H1 (cell line): ENCODE results near the gene TEAD4. TPM values are rescaled to one million over a fixed set of nuclear protein-coding genes. Genes with fewer than 3 reads are reported as not detected.

Experiments used
- CTCF ChIA-PET: fragments of 300-600 bp; sonication (Branson Sonifier 250); formaldehyde crosslinking; loops from one replicate; lab custom pipeline; 2021; ENCODE audit not compliant: partially characterized antibody; lab: Charles Lee
- POLR2A ChIA-PET: fragments of 300-600 bp; sonication (Branson Sonifier 250); formaldehyde crosslinking; loops from one replicate; lab custom pipeline; 2021; ENCODE audit warnings: inconsistent platforms; ENCODE audit not compliant: partially characterized antibody; lab: Charles Lee
- DNase-seq, 2 experiments: peaks; one replicate each; pipeline versions ENCODE4 v3.0.0 to v3.0.0-alpha.2; 2010 to 2022; ENCODE audit warnings: low spot score in 2 of 2, low read depth in 1 of 2, mixed read lengths in 1 of 2
- FAIRE-seq: peaks from 2 replicates; lab custom pipeline; 2011; peaks lifted over from hg19 to GRCh38; lab: Jason Lieb, UNC
- H2AFZ ChIP-seq: 2 replicates; pipeline ENCODE4 v1.8.1; 2012; ENCODE audit warnings: low read length, inconsistent platforms
- H2AK5ac ChIP-seq: 2 replicates; pipeline ENCODE4 v1.6.1; 2013; ENCODE audit warnings: low read depth, low read length
- H2BK120ac ChIP-seq: replicated peaks from 2 replicates; pipeline ENCODE3; 2013; ENCODE audit warnings: low read depth, low read length, inconsistent platforms
- H2BK12ac ChIP-seq: 2 replicates; pipeline ENCODE4 v1.6.1; 2013; ENCODE audit warnings: low read depth, low read length
- H2BK15ac ChIP-seq: 2 replicates; pipeline ENCODE4 v1.6.1; 2013; ENCODE audit warnings: low read length
- H2BK20ac ChIP-seq: 2 replicates; pipeline ENCODE4 v1.6.1; 2013; ENCODE audit warnings: low read length
- H2BK5ac ChIP-seq: 2 replicates; pipeline ENCODE4 v1.6.1; 2013; ENCODE audit warnings: low read depth, low read length
- H3K14ac ChIP-seq: 2 replicates; pipeline ENCODE4 v1.6.1; 2013; ENCODE audit warnings: inconsistent platforms; ENCODE audit not compliant: insufficient read length
- H3K18ac ChIP-seq: 2 replicates; pipeline ENCODE4 v1.6.1; 2013; ENCODE audit warnings: low read length; ENCODE audit errors: extremely low read depth
- H3K23ac ChIP-seq: 2 replicates; pipeline ENCODE4 v1.6.1; 2013; ENCODE audit warnings: inconsistent platforms; ENCODE audit not compliant: insufficient read length
- H3K23me2 ChIP-seq: 2 replicates; pipeline ENCODE4 v1.6.1; 2013; ENCODE audit warnings: low read depth, low read length
- H3K27ac ChIP-seq: 2 replicates; pipeline ENCODE4 v1.6.1; 2011; ENCODE audit warnings: low read depth, low read length, inconsistent platforms
- H3K27me3 ChIP-seq, 4 experiments: replicated peaks in 1 of 4; 1 replicate in 1 of 4; 2 replicates in 3 of 4; pipeline versions ENCODE4 v1.6.1 to v1.8.1; 2011 to 2013; ENCODE audit warnings: low read length in 3 of 4, mild to moderate bottlenecking in 3 of 4, inconsistent platforms in 2 of 4, mixed read lengths in 2 of 4, moderate library complexity in 1 of 4; ENCODE audit not compliant: control insufficient read depth in 3 of 4, insufficient read depth in 3 of 4; ENCODE audit errors: extremely low read depth in 1 of 4
- H3K36me3 ChIP-seq, 4 experiments: 2 replicates each; pipeline versions ENCODE4 v1.6.1 to v1.8.1; 2011 to 2013; ENCODE audit warnings: mild to moderate bottlenecking in 4 of 4, low read length in 3 of 4, moderate library complexity in 2 of 4, control low read depth in 1 of 4, inconsistent platforms in 1 of 4; ENCODE audit not compliant: insufficient read depth in 4 of 4, control insufficient read depth in 2 of 4
- H3K4ac ChIP-seq: replicated peaks from 2 replicates; pipeline ENCODE3; 2013; ENCODE audit warnings: low read length, low read depth, mixed read lengths, inconsistent platforms; ENCODE audit not compliant: insufficient read length
- H3K4me1 ChIP-seq, 4 experiments: replicated peaks in 1 of 4; 1 replicate in 1 of 4; 2 replicates in 3 of 4; pipeline versions ENCODE4 v1.6.1 to v1.8.1; 2011 to 2013; ENCODE audit warnings: low read length in 3 of 4, inconsistent platforms in 2 of 4, mixed read lengths in 1 of 4; ENCODE audit not compliant: insufficient read depth in 4 of 4, control insufficient read depth in 3 of 4
- H3K4me2 ChIP-seq, 2 experiments: 2 replicates each; pipeline versions ENCODE4 v1.6.1 to v1.8.1; 2011 to 2013; ENCODE audit warnings: low read depth in 2 of 2, low read length in 2 of 2, control low read depth in 1 of 2, inconsistent platforms in 1 of 2, mild to moderate bottlenecking in 1 of 2; ENCODE audit not compliant: insufficient read depth in 1 of 2
- H3K4me3 ChIP-seq, 4 experiments: fragments of 200-600, 300-600 bp in 1 of 4; sonication (generic), shearing (Covaris generic), sonication (Bioruptor Twin) in 1 of 4; 2 replicates each; pipeline versions ENCODE4 v1.5.1 to v1.8.1; 2011 to 2016; ENCODE audit warnings: low read length in 4 of 4, low read depth in 3 of 4, control low read depth in 2 of 4, inconsistent platforms in 2 of 4, mild to moderate bottlenecking in 2 of 4, mixed read lengths in 1 of 4, moderate library complexity in 1 of 4; ENCODE audit not compliant: insufficient read depth in 2 of 4; ENCODE audit errors: extremely low read depth in 1 of 4
- H3K56ac ChIP-seq: replicated peaks from 2 replicates; pipeline ENCODE3; 2013; ENCODE audit warnings: low read depth, mild to moderate bottlenecking, mixed read lengths, low read length, inconsistent platforms; ENCODE audit not compliant: insufficient read length
- H3K79me1 ChIP-seq: 2 replicates; pipeline ENCODE4 v1.6.1; 2013; ENCODE audit warnings: low read depth, low read length, control low read depth
- H3K79me2 ChIP-seq, 2 experiments: 2 replicates each; pipeline versions ENCODE4 v1.6.1 to v1.8.1; 2012 to 2013; ENCODE audit warnings: low read length in 2 of 2, mild to moderate bottlenecking in 2 of 2, inconsistent platforms in 1 of 2; ENCODE audit not compliant: insufficient read depth in 2 of 2, control insufficient read depth in 1 of 2
- H3K9ac ChIP-seq, 4 experiments: replicated peaks in 1 of 4; 1 replicate in 1 of 4; 2 replicates in 3 of 4; pipeline versions ENCODE4 v1.6.1 to v1.8.1; 2011 to 2013; ENCODE audit warnings: low read depth in 3 of 4, low read length in 3 of 4, control low read depth in 2 of 4, mild to moderate bottlenecking in 2 of 4, moderate library complexity in 2 of 4, inconsistent platforms in 1 of 4; ENCODE audit errors: extremely low read depth in 1 of 4
- H3K9me3 ChIP-seq, 2 experiments: 2 replicates each; pipeline versions ENCODE4 v1.6.1 to v1.8.1; 2012 to 2013; ENCODE audit warnings: mild to moderate bottlenecking in 2 of 2, moderate library complexity in 2 of 2, control low read depth in 1 of 2, inconsistent platforms in 1 of 2, low read depth in 1 of 2, low read length in 1 of 2, mixed read lengths in 1 of 2; ENCODE audit not compliant: insufficient read depth in 2 of 2
- H4K20me1 ChIP-seq, 2 experiments: replicated peaks in 1 of 2; 2 replicates each; pipeline versions ENCODE3 to v1.8.1; 2011 to 2013; ENCODE audit warnings: inconsistent platforms in 2 of 2, low read length in 2 of 2, mild to moderate bottlenecking in 1 of 2; ENCODE audit not compliant: insufficient read depth in 2 of 2, control insufficient read depth in 1 of 2
- H4K5ac ChIP-seq: 2 replicates; pipeline ENCODE4 v1.6.1; 2013; ENCODE audit warnings: low read length, low read depth, mixed read lengths, inconsistent platforms; ENCODE audit not compliant: insufficient read length
- H4K8ac ChIP-seq: 2 replicates; pipeline ENCODE4 v1.8.0; 2013; ENCODE audit warnings: mild to moderate bottlenecking, moderate library complexity, low read length, inconsistent platforms; ENCODE audit not compliant: insufficient read depth; ENCODE audit errors: extremely low read depth
- H4K91ac ChIP-seq: replicated peaks from 2 replicates; pipeline ENCODE3; 2013; ENCODE audit warnings: low read length, mixed read lengths, inconsistent platforms; ENCODE audit not compliant: insufficient read length
- CBX8 ChIP-seq: fragments of 300-800, 300-1000 bp; sonication (generic); IDR thresholded peaks from 2 replicates; pipeline ENCODE4 v1.7.1; 2016; ENCODE audit warnings: low read depth, low read length, borderline replicate concordance
- WGBS, 2 experiments: shearing (Covaris generic) in 1 of 2; methylation state at CpG; one replicate each; pipeline versions ENCODE4 v1.1.6 to v1.1.7; 2013 to 2015; ENCODE audit warnings: low lambda C conversion rate in 2 of 2, mixed read lengths in 2 of 2, inconsistent platforms in 1 of 2, low coverage in 1 of 2, missing lambda C conversion rate in 1 of 2; ENCODE audit not compliant: insufficient replicate concordance in 2 of 2, insufficient coverage in 1 of 2, insufficient read length in 1 of 2; ENCODE audit errors: extremely low coverage in 1 of 2, missing lambda C conversion rate in 1 of 2; 5-methylcytosine and 5-hydroxymethylcytosine counted together
- polyA plus RNA-seq, 7 experiments: library from polyadenylated mRNA; depleted of rRNA in 3 of 7; stranded (reverse) in 5 of 7; unstranded in 2 of 7; fragments of >200 nt in 5 of 7; fragments of 200-250 nt in 2 of 7; gene quantifications; 1 replicate in 5 of 7; 2 replicates in 1 of 7; 4 replicates in 1 of 7; pipeline versions ENCODE4 v1.2.1 to v1.2.3, GENCODE V29; 2011 to 2013; ENCODE audit warnings: missing spikeins in 2 of 7, mixed read lengths in 2 of 7
- total RNA-seq: library from RNA; stranded (reverse); fragmentation: NEBNext Ultra II Directional; extraction: Animal tissue kit (Norgen Biotek cat#: 25700); gene quantifications from 2 replicates; pipeline ENCODE4 v1.2.1, GENCODE V29; 2021

TEAD4 gene
- total and polyA plus RNA-seq, 2 of the 8 experiments (the other 6 are each of a cell fraction or from before 2014, with no cell fraction given), result 56.7 to 116 TPM

- H2BK15ac ChIP-seq, result no peak overlapping the region
- DNase-seq, result no peak
- peaks cover 3 to 20% (median 16%) of the 10 kb centered on the region in 4 experiments; a peak in 7 of 8 replicates for H3K36me3 ChIP-seq
- no peak overlapping the region for H2AFZ ChIP-seq
- H4K8ac ChIP-seq, result no peak overlapping the region
- H4K20me1 ChIP-seq, result peaks cover 2 to 13% of the 10 kb centered on the region in 2 experiments
- no peak overlapping the region; the same call in 1 of the 2 replicates for H2BK5ac ChIP-seq
- H2AK5ac ChIP-seq, result no peak overlapping the region
- ChIA-PET POLR2A (interaction anchor here (1.3 kb wide), 1 partner anchor 143 kb away, joined by 3 read pairs; no protein-coding TSS in a partner anchor), CTCF (interaction anchor here (0.6 to 3.1 kb wide), 10 partner anchors 9 to 287 kb away, joined by 3 to 27 read pairs (median 4); no protein-coding TSS in a partner anchor)
- no peak overlapping the region for H3K4me2 ChIP-seq
- H2BK20ac ChIP-seq, result no peak overlapping the region
- H3K4me1 ChIP-seq, result no peaks in the 10 kb centered on the region; a peak in 3 of 7 replicates
- no peak overlapping the region for H2BK12ac ChIP-seq
- no peaks in the 10 kb centered on the region for H3K23me2 ChIP-seq
- no peak overlapping the region for H4K91ac ChIP-seq
- no peak overlapping the region for H3K4ac ChIP-seq
- H3K18ac ChIP-seq, result no peak overlapping the region
- peaks cover 4% of the 10 kb centered on the region for H3K79me1 ChIP-seq
- H2BK120ac ChIP-seq, result no peak overlapping the region
- H3K79me2 ChIP-seq, result no peaks in the 10 kb centered on the region
- no peak overlapping the region for H3K14ac ChIP-seq
- no peak overlapping the region for H3K23ac ChIP-seq
- H3K9ac ChIP-seq, result no peak overlapping the region; a peak in 1 of 7 replicates
- no peaks in the 10 kb centered on the region for H3K27me3 ChIP-seq
- no peak overlapping the region for H3K56ac ChIP-seq
- TF ChIP-seq CBX8, result no peak
- no peak overlapping the region for H3K27ac ChIP-seq
- FAIRE-seq, result no peak
- no peak overlapping the region for H3K4me3 ChIP-seq
- no peak overlapping the region for H4K5ac ChIP-seq
- 90% methylated on average over 12 of the region's 12 CpGs; no CpG with 5 or more reads in 1 of the 2 experiments for WGBS, 2 experiments
- no peaks in the 10 kb centered on the region for H3K9me3 ChIP-seq
Measured at GRCh38 chr12:3032161-3032560, 73.0 kb downstream of the TEAD4 start.
